Endothelial cell of umbilical vein (primary cell): ENCODE measurements around the gene DGCR8. TPM values are rescaled to one million over a fixed set of nuclear protein-coding genes. Genes with fewer than 3 reads are reported as not detected.

Source experiments
- BruUV-seq: library from RNA; stranded (reverse); fragments of 400-500 nt; replicated peaks from 2 replicates; lab custom pipeline; 2021; lab: Mats Ljungman, UMichigan
- CTCF ChIA-PET: fragments of 300-600, 350-600 bp; sonication (Branson Sonifier 250); formaldehyde crosslinking; loops from one replicate; lab custom pipeline; 2021; ENCODE audit warnings: antibody characterized with exemption, inconsistent platforms; lab: Charles Lee
- POLR2A ChIA-PET: fragments of 300-600, 350-600 bp; sonication (Branson Sonifier 250); formaldehyde crosslinking; loops from one replicate; lab custom pipeline; 2021; ENCODE audit warnings: antibody characterized with exemption, inconsistent platforms; lab: Charles Lee
- DNase-seq: peaks from one replicate; pipeline ENCODE4 v3.0.0-alpha.2; 2011; ENCODE audit warnings: low read depth, low spot score
- FAIRE-seq: peaks from 2 replicates; lab custom pipeline; 2011; peaks lifted over from hg19 to GRCh38; lab: Jason Lieb, UNC
- H2AFZ ChIP-seq: 2 replicates; pipeline ENCODE4 v1.6.0; 2012; ENCODE audit warnings: low read depth, low read length, control low read depth, inconsistent platforms
- H3K27ac ChIP-seq: 2 replicates; pipeline ENCODE4 v1.5.1; 2011; ENCODE audit warnings: low read depth, mild to moderate bottlenecking, control low read depth, low read length, moderate library complexity; ENCODE audit not compliant: insufficient read depth
- H3K27me3 ChIP-seq, 2 experiments: 2 replicates each; pipeline versions ENCODE4 v1.6.0 to v1.6.1; 2011; ENCODE audit warnings: low read length in 2 of 2, mixed read lengths in 1 of 2; ENCODE audit not compliant: control insufficient read depth in 2 of 2, insufficient read depth in 2 of 2
- H3K36me3 ChIP-seq, 2 experiments: 2 replicates in 1 of 2; 3 replicates in 1 of 2; pipeline ENCODE4 v1.5.1; 2011; ENCODE audit warnings: low read length in 2 of 2, mild to moderate bottlenecking in 1 of 2, moderate library complexity in 1 of 2; ENCODE audit not compliant: control insufficient read depth in 2 of 2, insufficient read depth in 2 of 2; ENCODE audit errors: extremely low read depth in 1 of 2
- H3K4me1 ChIP-seq: 3 replicates; pipeline ENCODE4 v1.5.1; 2011; ENCODE audit warnings: mild to moderate bottlenecking, low read length; ENCODE audit not compliant: control insufficient read depth, insufficient read depth; ENCODE audit errors: extremely low read depth
- H3K4me2 ChIP-seq: 2 replicates; pipeline ENCODE4 v1.6.1; 2011; ENCODE audit warnings: low read length, control low read depth, mixed read lengths; ENCODE audit not compliant: insufficient read depth
- H3K4me3 ChIP-seq, 3 experiments: fragments of 200-600 bp in 1 of 3; sonication (generic), shearing (Covaris generic) in 1 of 3; replicated peaks in 1 of 3; 2 replicates each; pipeline ENCODE4 v1.5.1; 2011 to 2016; ENCODE audit warnings: control low read depth in 3 of 3, low read length in 3 of 3, mild to moderate bottlenecking in 2 of 3, inconsistent platforms in 1 of 3, low read depth in 1 of 3, moderate library complexity in 1 of 3; ENCODE audit not compliant: insufficient read depth in 1 of 3
- H3K79me2 ChIP-seq: 2 replicates; pipeline ENCODE4 v1.6.0; 2012; ENCODE audit warnings: low read length, inconsistent platforms; ENCODE audit not compliant: control insufficient read depth, insufficient read depth
- H3K9ac ChIP-seq: replicated peaks from 2 replicates; pipeline ENCODE3; 2011; ENCODE audit warnings: low read length, control low read depth; ENCODE audit not compliant: insufficient read depth; ENCODE audit errors: extremely low read depth
- H3K9me1 ChIP-seq: replicated peaks from 3 replicates; pipeline ENCODE4 v1.6.0; 2011; ENCODE audit warnings: mild to moderate bottlenecking, low read length; ENCODE audit not compliant: control insufficient read depth, insufficient read depth; ENCODE audit errors: extremely low read depth
- H3K9me3 ChIP-seq: replicated peaks from 2 replicates; pipeline ENCODE4 v1.5.1; 2012; ENCODE audit warnings: low read length, inconsistent platforms; ENCODE audit not compliant: control insufficient read depth, insufficient read depth
- H4K20me1 ChIP-seq: replicated peaks from 2 replicates; pipeline ENCODE3; 2011; ENCODE audit warnings: mild to moderate bottlenecking, low read length; ENCODE audit not compliant: control insufficient read depth, insufficient read depth; ENCODE audit errors: extremely low read depth
- CTCF ChIP-seq, 2 donors: IDR thresholded peaks; 1 replicate in 1 of 2; 2 replicates in 1 of 2; pipeline ENCODE4 v1.5.1; 2011; ENCODE audit warnings: low read length in 2 of 2, mild to moderate bottlenecking in 2 of 2, moderate library complexity in 2 of 2, control low read depth in 1 of 2, inconsistent platforms in 1 of 2, low read depth in 1 of 2; ENCODE audit not compliant: insufficient read depth in 1 of 2; ENCODE audit errors: extremely low read depth in 1 of 2
- EZH2 ChIP-seq: IDR thresholded peaks from 2 replicates; pipeline ENCODE4 v1.6.1; 2012; ENCODE audit warnings: borderline replicate concordance, low read depth, mild to moderate bottlenecking, moderate library complexity, low read length, inconsistent platforms; ENCODE audit not compliant: severe bottlenecking
- FOS ChIP-seq: IDR thresholded peaks from 2 replicates; pipeline ENCODE4 v1.6.1; 2011; ENCODE audit warnings: mild to moderate bottlenecking, low read length, moderate library complexity, borderline replicate concordance; ENCODE audit not compliant: insufficient read depth
- GATA2 ChIP-seq: IDR thresholded peaks from 2 replicates; pipeline ENCODE4 v1.7.0; 2011; ENCODE audit warnings: low read depth, mild to moderate bottlenecking, moderate library complexity, mixed read lengths, low read length; ENCODE audit not compliant: insufficient read length, insufficient read depth
- JUN ChIP-seq: IDR thresholded peaks from 2 replicates; pipeline ENCODE4 v1.6.1; 2011; ENCODE audit warnings: borderline replicate concordance, low read depth; ENCODE audit not compliant: insufficient read length, insufficient read depth
- MAX ChIP-seq: IDR thresholded peaks from 2 replicates; pipeline ENCODE4 v1.6.1; 2011; ENCODE audit not compliant: insufficient read depth, insufficient read length
- MYC ChIP-seq: IDR thresholded peaks from one replicate; pipeline ENCODE4 v1.6.1; 2011; ENCODE audit warnings: mild to moderate bottlenecking, low read depth, low read length
- POLR2A ChIP-seq: IDR thresholded peaks from 2 replicates; pipeline ENCODE4 v1.6.1; 2012; ENCODE audit warnings: low read depth, mild to moderate bottlenecking, control low read depth, low read length
- POLR2AphosphoS5 ChIP-seq: IDR thresholded peaks from 2 replicates; pipeline ENCODE4 v1.6.1; 2012; ENCODE audit warnings: low read depth, mild to moderate bottlenecking, control low read depth, low read length, moderate library complexity; ENCODE audit not compliant: insufficient read depth
- dilution Hi-C: fragments of 300-500 bp; cut with MboI; formaldehyde crosslinking; loops from one replicate; pipeline ENCODE4 v1.15.0; 2019; ENCODE audit warnings: low sequenced_read_pairs; ENCODE audit not compliant: extremely low pct_ligation_motif_present
- intact Hi-C: fragments of 100-400 bp; cut with micrococcal nuclease; formaldehyde crosslinking; loops from one replicate; pipeline ENCODE4 v1.10.0; 2022
- polyA plus RNA-seq, 4 experiments: library from polyadenylated mRNA; depleted of rRNA in 3 of 4; stranded (reverse) in 3 of 4; unstranded in 1 of 4; fragments of >200 nt; gene quantifications; 2 replicates each; pipeline versions ENCODE4 v1.2.1 to v1.2.3, GENCODE V29; 2011 to 2012; ENCODE audit warnings: missing spikeins in 1 of 4
- total RNA-seq: library from RNA; stranded (reverse); gene quantifications from 2 replicates; pipeline ENCODE4 v1.2.3, GENCODE V29; 2021

DGCR8 gene
- total and polyA plus RNA-seq, 2 donors (not counting 3 experiments of a cell fraction or from before 2014, with no cell fraction given) = 32.7 to 64.2 TPM

- FAIRE-seq (no peak), DNase-seq (no peak)
- H3K27me3 ChIP-seq = no peaks in the 10 kb centered on the region
- peaks cover 3 to 18% of the 10 kb centered on the region in 2 experiments for H3K36me3 ChIP-seq
- TF ChIP-seq POLR2A (no peak), MYC (no peak), POLR2AphosphoS5 (no peak), JUN (no peak), GATA2 (no peak), EZH2 (no peak), FOS (no peak), MAX (no peak), CTCF (IDR thresholded peaks at IDR 0.05; ENCODE audit: extremely low read depth in 1 of 2, insufficient read depth in 1 of 2, low read depth in 1 of 2, low read length in 2 of 2) (no peak)
- H2AFZ ChIP-seq = no peak overlapping the region
- intact Hi-C loops = no loop called here
- ChIA-PET POLR2A (no interaction called here), CTCF (no interaction called here)
- H3K9ac ChIP-seq = no peak overlapping the region
- H3K79me2 ChIP-seq = peaks cover 7% of the 10 kb centered on the region
- no peaks in the 10 kb centered on the region for H3K9me1 ChIP-seq
- no peak overlapping the region for H3K27ac ChIP-seq
- H3K4me2 ChIP-seq = no peak overlapping the region
- H4K20me1 ChIP-seq = no peaks in the 10 kb centered on the region
- TSS peak; percentile 25 for BruUV-seq
- H3K4me1 ChIP-seq = no peaks in the 10 kb centered on the region
- no peaks in the 10 kb centered on the region for H3K9me3 ChIP-seq
- H3K4me3 ChIP-seq = no peak overlapping the region
- dilution Hi-C loops = no loop called here
Measured at GRCh38 chr22:20142711-20143621, 62.9 kb downstream of the DGCR8 start.
